Measurements from ENCODE around the gene DOCK9. TPM values are rescaled to one million over a fixed set of nuclear protein-coding genes. Genes with fewer than 3 reads are reported as not detected.

DOCK9 gene
- total RNA-seq, 1 experiment from 2014 or later: 30.5 TPM

DNA sequence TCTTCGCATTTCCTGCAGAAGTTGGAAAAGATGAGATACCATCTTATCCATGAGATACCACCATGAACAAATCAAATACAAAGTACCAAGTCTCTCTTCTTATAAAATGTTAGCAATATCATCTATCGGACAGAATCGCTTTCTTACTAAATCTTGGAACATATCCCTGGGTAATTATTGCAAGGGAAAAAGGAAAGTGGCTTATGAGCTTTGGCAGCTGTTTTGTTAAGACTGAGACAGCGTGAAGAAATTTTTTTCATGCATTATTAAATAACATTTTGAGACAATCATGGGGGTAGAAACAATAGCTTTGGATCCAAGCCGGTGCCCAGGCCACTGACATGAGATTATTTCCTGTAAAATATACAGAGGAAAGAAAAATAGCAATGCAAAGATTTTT lies 84.5 kb downstream of the DOCK9 start:
- no TSS peak for BruUV-seq (replicated peaks)
- Histone ChIP-seq H3K4me1 (ENCODE audit: control insufficient read depth, insufficient read depth, low read length) (no peaks in the 10 kb centered on the region), H3K4me3 (ENCODE audit: low read depth in 2 of 2, low read length in 2 of 2) (no peak overlapping the region), H3K9me3 (ENCODE audit: control insufficient read depth, insufficient read depth, low read depth, low read length) (no peaks in the 10 kb centered on the region), H3K27me3 (ENCODE audit: control insufficient read depth, insufficient read depth, low read length) (no peaks in the 10 kb centered on the region), H3K36me3 (ENCODE audit: control insufficient read depth, insufficient read depth, low read length) (no peaks in the 10 kb centered on the region), H3K27ac (ENCODE audit: low read length) (no peak overlapping the region)
- intact Hi-C loops (cut with micrococcal nuclease; ENCODE audit: unreplicated experiment): no loop called here
- in situ Hi-C loops (cut with HindIII; ENCODE audit: low pct_unique_long_range_greater_than_20kb, low sequenced_read_pairs): no loop called here
- DNase-seq (ENCODE audit: low read depth, low spot score): no peak
- no peak for TF ChIP-seq TCF7L2 (IDR thresholded peaks at IDR 0.05; ENCODE audit: low read depth, low read length)
- no peak for TF ChIP-seq POLR2AphosphoS5 (IDR thresholded peaks at IDR 0.05; ENCODE audit: low read depth, low read length)
- TF ChIP-seq SIN3A (IDR thresholded peaks at IDR 0.05; ENCODE audit: borderline replicate concordance, insufficient read depth, low read depth, low read length): no peak
- TF ChIP-seq, protein P1, sequence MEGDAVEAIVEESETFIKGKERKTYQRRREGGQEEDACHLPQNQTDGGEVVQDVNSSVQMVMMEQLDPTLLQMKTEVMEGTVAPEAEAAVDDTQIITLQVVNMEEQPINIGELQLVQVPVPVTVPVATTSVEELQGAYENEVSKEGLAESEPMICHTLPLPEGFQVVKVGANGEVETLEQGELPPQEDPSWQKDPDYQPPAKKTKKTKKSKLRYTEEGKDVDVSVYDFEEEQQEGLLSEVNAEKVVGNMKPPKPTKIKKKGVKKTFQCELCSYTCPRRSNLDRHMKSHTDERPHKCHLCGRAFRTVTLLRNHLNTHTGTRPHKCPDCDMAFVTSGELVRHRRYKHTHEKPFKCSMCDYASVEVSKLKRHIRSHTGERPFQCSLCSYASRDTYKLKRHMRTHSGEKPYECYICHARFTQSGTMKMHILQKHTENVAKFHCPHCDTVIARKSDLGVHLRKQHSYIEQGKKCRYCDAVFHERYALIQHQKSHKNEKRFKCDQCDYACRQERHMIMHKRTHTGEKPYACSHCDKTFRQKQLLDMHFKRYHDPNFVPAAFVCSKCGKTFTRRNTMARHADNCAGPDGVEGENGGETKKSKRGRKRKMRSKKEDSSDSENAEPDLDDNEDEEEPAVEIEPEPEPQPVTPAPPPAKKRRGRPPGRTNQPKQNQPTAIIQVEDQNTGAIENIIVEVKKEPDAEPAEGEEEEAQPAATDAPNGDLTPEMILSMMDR (IDR thresholded peaks at IDR 0.05): no peak
- TF ChIP-seq, protein P2, sequence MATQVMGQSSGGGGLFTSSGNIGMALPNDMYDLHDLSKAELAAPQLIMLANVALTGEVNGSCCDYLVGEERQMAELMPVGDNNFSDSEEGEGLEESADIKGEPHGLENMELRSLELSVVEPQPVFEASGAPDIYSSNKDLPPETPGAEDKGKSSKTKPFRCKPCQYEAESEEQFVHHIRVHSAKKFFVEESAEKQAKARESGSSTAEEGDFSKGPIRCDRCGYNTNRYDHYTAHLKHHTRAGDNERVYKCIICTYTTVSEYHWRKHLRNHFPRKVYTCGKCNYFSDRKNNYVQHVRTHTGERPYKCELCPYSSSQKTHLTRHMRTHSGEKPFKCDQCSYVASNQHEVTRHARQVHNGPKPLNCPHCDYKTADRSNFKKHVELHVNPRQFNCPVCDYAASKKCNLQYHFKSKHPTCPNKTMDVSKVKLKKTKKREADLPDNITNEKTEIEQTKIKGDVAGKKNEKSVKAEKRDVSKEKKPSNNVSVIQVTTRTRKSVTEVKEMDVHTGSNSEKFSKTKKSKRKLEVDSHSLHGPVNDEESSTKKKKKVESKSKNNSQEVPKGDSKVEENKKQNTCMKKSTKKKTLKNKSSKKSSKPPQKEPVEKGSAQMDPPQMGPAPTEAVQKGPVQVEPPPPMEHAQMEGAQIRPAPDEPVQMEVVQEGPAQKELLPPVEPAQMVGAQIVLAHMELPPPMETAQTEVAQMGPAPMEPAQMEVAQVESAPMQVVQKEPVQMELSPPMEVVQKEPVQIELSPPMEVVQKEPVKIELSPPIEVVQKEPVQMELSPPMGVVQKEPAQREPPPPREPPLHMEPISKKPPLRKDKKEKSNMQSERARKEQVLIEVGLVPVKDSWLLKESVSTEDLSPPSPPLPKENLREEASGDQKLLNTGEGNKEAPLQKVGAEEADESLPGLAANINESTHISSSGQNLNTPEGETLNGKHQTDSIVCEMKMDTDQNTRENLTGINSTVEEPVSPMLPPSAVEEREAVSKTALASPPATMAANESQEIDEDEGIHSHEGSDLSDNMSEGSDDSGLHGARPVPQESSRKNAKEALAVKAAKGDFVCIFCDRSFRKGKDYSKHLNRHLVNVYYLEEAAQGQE (IDR thresholded peaks at IDR 0.05; ENCODE audit: insufficient read depth in 1 of 2, low read depth in 2 of 2, low read length in 1 of 2): no peak
- POLR2A ChIA-PET: no interaction called here
- CTCF ChIA-PET: no interaction called here
- no peak for ATAC-seq

DNA sequence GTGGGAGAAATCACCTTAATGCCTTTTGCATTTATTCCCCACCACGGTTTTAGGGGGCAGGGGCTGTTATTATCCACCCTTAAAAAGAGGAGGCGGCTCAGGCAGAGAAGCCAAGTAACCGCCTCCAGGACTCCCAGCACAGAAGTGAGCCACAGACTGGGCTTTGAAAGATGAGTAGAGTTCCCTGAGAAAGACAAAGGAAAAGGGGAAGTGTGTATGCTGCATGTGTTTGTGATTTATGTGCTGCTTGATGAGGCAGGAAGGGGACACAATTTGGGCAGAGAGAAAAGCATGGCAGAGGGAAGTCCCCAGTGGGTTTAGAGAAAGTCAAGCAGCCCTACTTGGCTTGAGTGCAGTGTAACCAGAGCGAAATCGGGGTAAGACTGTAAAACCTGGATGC lies 85.0 kb downstream of the DOCK9 start:
- POLR2A ChIA-PET: no interaction called here
- no peak for ATAC-seq

More for the DNA sequence above, 85.0 kb downstream of the DOCK9 start:
- no TSS peak for BruUV-seq (replicated peaks)
- H3K4me3 ChIP-seq (ENCODE audit: low read depth in 2 of 2, low read length in 2 of 2): no peak overlapping the region
- H3K27ac ChIP-seq (ENCODE audit: low read length): no peak overlapping the region
- intact Hi-C loops (cut with micrococcal nuclease; ENCODE audit: unreplicated experiment) (no loop called here), in situ Hi-C loops (cut with HindIII; ENCODE audit: low pct_unique_long_range_greater_than_20kb, low sequenced_read_pairs) (no loop called here)
- TF ChIP-seq, protein P2 (IDR thresholded peaks at IDR 0.05; ENCODE audit: insufficient read depth in 1 of 2, low read depth in 2 of 2, low read length in 1 of 2): no peak
- TF ChIP-seq TCF7L2 (IDR thresholded peaks at IDR 0.05; ENCODE audit: low read depth, low read length) (no peak), POLR2AphosphoS5 (IDR thresholded peaks at IDR 0.05; ENCODE audit: low read depth, low read length) (no peak), SIN3A (IDR thresholded peaks at IDR 0.05; ENCODE audit: borderline replicate concordance, insufficient read depth, low read depth, low read length) (no peak)
- TF ChIP-seq, protein P1 (IDR thresholded peaks at IDR 0.05): no peak
- no peaks in the 10 kb centered on the region for H3K4me1 ChIP-seq (ENCODE audit: control insufficient read depth, insufficient read depth, low read length)
- CTCF ChIA-PET: no interaction called here
- no peaks in the 10 kb centered on the region for H3K9me3 ChIP-seq (ENCODE audit: control insufficient read depth, insufficient read depth, low read depth, low read length)
- no peak for DNase-seq (ENCODE audit: low read depth, low spot score)
- no peaks in the 10 kb centered on the region for H3K27me3 ChIP-seq (ENCODE audit: control insufficient read depth, insufficient read depth, low read length)
- no peaks in the 10 kb centered on the region for H3K36me3 ChIP-seq (ENCODE audit: control insufficient read depth, insufficient read depth, low read length)

Data from Panc1 (cell line).